ENCODE measurements around the gene TEF.

Gene TEF

DNA sequence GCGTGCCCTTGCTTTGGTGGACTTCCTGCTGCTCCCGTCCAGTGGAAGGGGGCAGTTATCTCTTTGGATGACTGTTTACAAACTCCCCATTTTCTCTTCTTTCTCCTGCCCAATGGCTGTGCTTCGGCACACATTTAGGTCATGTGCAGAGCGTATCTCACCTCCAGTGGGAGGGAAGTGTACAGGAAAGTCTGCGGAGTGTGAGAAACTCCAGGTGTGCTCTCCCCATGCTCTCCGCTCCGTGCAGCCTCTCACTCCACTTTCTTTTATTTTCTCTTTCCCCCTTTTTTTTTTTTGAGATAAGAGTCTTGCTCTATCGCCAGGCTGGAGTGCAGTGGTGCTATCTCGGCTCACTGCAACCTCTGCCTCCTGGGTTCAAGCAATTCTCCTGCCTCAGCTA, 11.9 kb upstream of the TEF start:
- TF ChIP-seq RAD21 (IDR thresholded peaks at IDR 0.05; ENCODE audit: low read depth) = no peak
- no peak for TF ChIP-seq YY1 (IDR thresholded peaks at IDR 0.05; ENCODE audit: low read depth)
- TF ChIP-seq, protein P1, sequence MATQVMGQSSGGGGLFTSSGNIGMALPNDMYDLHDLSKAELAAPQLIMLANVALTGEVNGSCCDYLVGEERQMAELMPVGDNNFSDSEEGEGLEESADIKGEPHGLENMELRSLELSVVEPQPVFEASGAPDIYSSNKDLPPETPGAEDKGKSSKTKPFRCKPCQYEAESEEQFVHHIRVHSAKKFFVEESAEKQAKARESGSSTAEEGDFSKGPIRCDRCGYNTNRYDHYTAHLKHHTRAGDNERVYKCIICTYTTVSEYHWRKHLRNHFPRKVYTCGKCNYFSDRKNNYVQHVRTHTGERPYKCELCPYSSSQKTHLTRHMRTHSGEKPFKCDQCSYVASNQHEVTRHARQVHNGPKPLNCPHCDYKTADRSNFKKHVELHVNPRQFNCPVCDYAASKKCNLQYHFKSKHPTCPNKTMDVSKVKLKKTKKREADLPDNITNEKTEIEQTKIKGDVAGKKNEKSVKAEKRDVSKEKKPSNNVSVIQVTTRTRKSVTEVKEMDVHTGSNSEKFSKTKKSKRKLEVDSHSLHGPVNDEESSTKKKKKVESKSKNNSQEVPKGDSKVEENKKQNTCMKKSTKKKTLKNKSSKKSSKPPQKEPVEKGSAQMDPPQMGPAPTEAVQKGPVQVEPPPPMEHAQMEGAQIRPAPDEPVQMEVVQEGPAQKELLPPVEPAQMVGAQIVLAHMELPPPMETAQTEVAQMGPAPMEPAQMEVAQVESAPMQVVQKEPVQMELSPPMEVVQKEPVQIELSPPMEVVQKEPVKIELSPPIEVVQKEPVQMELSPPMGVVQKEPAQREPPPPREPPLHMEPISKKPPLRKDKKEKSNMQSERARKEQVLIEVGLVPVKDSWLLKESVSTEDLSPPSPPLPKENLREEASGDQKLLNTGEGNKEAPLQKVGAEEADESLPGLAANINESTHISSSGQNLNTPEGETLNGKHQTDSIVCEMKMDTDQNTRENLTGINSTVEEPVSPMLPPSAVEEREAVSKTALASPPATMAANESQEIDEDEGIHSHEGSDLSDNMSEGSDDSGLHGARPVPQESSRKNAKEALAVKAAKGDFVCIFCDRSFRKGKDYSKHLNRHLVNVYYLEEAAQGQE (IDR thresholded peaks at IDR 0.05; ENCODE audit: low read depth) = no peak
- TF ChIP-seq EP300 (IDR thresholded peaks at IDR 0.05; ENCODE audit: borderline replicate concordance) = no peak
- no peak for TF ChIP-seq EGR1 (IDR thresholded peaks at IDR 0.05)
- no peak for TF ChIP-seq CEBPB (IDR thresholded peaks at IDR 0.05)
- no peak for TF ChIP-seq TCF12 (IDR thresholded peaks at IDR 0.05; ENCODE audit: low read depth)

- TF ChIP-seq FOXM1 (IDR thresholded peaks at IDR 0.05; ENCODE audit: borderline replicate concordance, low read depth) (no peak), TCF12 (IDR thresholded peaks at IDR 0.05; ENCODE audit: low read depth) (no peak), ZBTB7A (IDR thresholded peaks at IDR 0.05; ENCODE audit: low read depth) (no peak), RAD21 (IDR thresholded peaks at IDR 0.05; ENCODE audit: low read depth) (no peak), MAX (IDR thresholded peaks at IDR 0.05) (no peak), CREB1 (IDR thresholded peaks at IDR 0.05; ENCODE audit: low read depth) (no peak), CEBPB (IDR thresholded peaks at IDR 0.05) (no peak), TAF1 (IDR thresholded peaks at IDR 0.05; ENCODE audit: low read depth) (no peak), YY1 (IDR thresholded peaks at IDR 0.05; ENCODE audit: low read depth) (no peak), NFIC (IDR thresholded peaks at IDR 0.05) (no peak)
- TF ChIP-seq, protein P1 (IDR thresholded peaks at IDR 0.05; ENCODE audit: low read depth) = no peak
- TF ChIP-seq, protein P2, sequence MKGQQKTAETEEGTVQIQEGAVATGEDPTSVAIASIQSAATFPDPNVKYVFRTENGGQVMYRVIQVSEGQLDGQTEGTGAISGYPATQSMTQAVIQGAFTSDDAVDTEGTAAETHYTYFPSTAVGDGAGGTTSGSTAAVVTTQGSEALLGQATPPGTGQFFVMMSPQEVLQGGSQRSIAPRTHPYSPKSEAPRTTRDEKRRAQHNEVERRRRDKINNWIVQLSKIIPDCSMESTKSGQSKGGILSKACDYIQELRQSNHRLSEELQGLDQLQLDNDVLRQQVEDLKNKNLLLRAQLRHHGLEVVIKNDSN (IDR thresholded peaks at IDR 0.05) = no peak
These were observed 3.9 kb upstream of the TEF start for GRCh38 chr22:41377846-41378245.

GRCh38 chr22:41380993-41381328, 781 bp upstream of the TEF start:
- TF ChIP-seq CREB1 (IDR thresholded peaks at IDR 0.05; ENCODE audit: low read depth) (no peak), RAD21 (IDR thresholded peaks at IDR 0.05; ENCODE audit: low read depth) (no peak), CEBPB (IDR thresholded peaks at IDR 0.05) (no peak), TAF1 (IDR thresholded peaks at IDR 0.05; ENCODE audit: low read depth) (no peak), EP300 (IDR thresholded peaks at IDR 0.05; ENCODE audit: borderline replicate concordance) (no peak), ZBTB7A (IDR thresholded peaks at IDR 0.05; ENCODE audit: low read depth) (no peak), YY1 (IDR thresholded peaks at IDR 0.05; ENCODE audit: low read depth) (no peak), TEAD4 (IDR thresholded peaks at IDR 0.05) (no peak), EGR1 (IDR thresholded peaks at IDR 0.05) (no peak), NFIC (IDR thresholded peaks at IDR 0.05) (no peak), FOXM1 (IDR thresholded peaks at IDR 0.05; ENCODE audit: borderline replicate concordance, low read depth) (no peak), MAX (IDR thresholded peaks at IDR 0.05) (no peak), TCF12 (IDR thresholded peaks at IDR 0.05; ENCODE audit: low read depth) (no peak)
- TF ChIP-seq, protein P1 (IDR thresholded peaks at IDR 0.05; ENCODE audit: low read depth) = no peak
- TF ChIP-seq, protein P2 (IDR thresholded peaks at IDR 0.05) = no peak

GRCh38 chr22:41382098-41382578, 396 bp downstream of the TEF start:
- TF ChIP-seq ZBTB7A (IDR thresholded peaks at IDR 0.05; ENCODE audit: low read depth) (no peak), YY1 (IDR thresholded peaks at IDR 0.05; ENCODE audit: low read depth) (no peak), TCF12 (IDR thresholded peaks at IDR 0.05; ENCODE audit: low read depth) (no peak), FOXM1 (IDR thresholded peaks at IDR 0.05; ENCODE audit: borderline replicate concordance, low read depth) (no peak)
- TF ChIP-seq, protein P2 (IDR thresholded peaks at IDR 0.05) = no peak

Data from Ishikawa (cell line).